GM21717 (cell line): ENCODE results near the gene KIT.

Experiments used
- ATAC-seq: cut with Tn5 transposase; IDR thresholded peaks from one replicate; pipeline ENCODE4 v1.9.1; 2021; ENCODE audit warnings: mild to moderate bottlenecking, moderate library complexity; ENCODE audit not compliant: unreplicated experiment

The KIT gene

GRCh38 chr4:54742636-54743399 is 85.1 kb downstream of the KIT start:
- no peak for ATAC-seq

DNA sequence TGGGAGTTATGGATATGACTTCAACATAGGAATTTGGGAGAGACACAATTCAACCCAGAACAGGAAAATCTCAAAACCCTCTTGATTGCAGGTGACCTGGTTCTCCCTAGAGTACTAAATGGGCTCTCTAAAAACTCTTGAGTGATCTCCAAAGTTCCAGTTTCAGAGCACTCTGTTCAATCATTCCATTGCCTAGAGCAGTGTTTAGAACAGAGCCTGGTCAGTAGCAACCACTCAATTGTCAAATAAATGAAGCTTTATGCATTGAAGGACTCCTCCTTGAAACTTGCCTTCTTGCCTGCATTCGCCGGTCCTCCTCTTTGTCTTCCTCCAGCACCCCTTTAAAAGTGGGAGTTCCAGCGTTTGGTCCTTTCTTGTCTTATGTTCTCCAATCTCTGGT is 85.8 kb downstream of the KIT start:
- no peak for ATAC-seq

- no peak for ATAC-seq
These were observed 86.7 kb downstream of the KIT start for GRCh38 chr4:54744487-54744886.

DNA sequence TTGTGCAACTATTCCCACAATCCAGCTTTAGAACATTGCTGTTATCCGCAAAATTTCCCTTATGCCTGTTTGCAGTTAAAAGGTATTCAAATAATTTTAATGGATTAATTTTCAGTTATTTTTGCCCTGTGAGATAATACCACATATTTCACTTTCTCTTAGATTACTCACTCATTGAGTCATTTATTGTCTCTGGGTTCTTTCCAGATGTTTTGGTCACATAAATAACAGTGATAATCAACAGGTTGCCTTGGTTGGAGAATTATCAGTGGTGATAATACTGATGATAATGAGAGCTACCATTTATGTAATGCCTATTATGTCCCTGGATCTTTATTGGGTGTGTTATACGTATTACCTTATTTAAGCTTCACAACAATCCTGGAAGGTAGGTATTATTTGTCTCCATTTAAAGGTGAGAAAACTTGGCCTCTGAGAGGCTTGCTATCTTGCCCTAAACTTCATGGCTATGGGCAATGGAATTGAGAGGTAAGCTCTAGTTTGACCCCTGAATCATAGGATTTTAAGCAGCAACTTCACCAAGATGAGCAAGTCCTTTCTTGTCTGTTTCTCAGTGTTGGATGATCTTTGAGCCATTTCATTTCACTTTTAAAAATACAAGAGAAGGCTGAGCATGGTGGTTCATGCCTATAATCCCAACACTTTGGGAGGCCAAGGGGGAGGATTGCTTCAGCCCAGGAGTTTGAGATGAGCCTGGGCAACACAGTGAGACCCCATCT is 87.4 kb downstream of the KIT start:
- no peak for ATAC-seq

DNA sequence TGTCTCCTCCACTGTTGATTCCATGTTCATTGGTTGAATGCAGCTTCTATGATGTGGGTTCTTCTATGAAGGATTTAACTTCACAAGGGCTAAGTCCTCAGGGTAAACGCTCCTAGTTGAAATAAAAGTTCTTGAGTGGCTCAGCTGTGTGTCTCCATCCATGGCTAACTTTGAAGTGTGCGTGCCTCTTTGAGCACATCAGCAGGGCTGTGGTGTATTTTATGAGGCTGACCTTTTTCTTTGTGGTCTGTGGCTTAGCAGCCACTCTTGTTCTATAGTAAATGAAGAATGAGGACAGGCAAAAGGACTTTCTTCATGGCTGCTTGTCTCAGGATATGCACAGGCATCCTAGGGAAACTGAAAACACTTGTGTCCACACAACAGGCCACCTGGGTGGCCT is 88.5 kb downstream of the KIT start:
- ATAC-seq = no peak

GRCh38 chr4:54750341-54750740 is 92.6 kb downstream of the KIT start:
- ATAC-seq = no peak

DNA sequence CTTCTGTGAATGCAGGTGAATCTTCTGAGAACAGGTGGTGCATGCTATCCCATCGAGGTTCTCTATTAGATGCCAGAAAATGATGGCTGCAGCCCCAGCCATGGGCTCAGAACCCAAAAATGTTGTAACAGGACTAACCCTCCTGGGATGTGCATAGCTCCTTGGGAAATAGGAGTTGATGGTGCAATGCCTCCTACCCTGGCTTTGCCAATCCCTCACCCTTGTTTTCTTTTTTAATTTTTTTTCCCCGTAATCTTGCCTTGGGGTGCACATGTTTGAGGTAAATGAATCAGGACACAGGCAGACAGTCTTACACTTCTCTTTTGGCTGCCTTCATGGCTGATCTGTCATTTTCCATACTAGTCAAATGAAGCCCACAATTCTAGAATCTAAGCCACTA is 96.6 kb downstream of the KIT start:
- ATAC-seq = no peak

DNA sequence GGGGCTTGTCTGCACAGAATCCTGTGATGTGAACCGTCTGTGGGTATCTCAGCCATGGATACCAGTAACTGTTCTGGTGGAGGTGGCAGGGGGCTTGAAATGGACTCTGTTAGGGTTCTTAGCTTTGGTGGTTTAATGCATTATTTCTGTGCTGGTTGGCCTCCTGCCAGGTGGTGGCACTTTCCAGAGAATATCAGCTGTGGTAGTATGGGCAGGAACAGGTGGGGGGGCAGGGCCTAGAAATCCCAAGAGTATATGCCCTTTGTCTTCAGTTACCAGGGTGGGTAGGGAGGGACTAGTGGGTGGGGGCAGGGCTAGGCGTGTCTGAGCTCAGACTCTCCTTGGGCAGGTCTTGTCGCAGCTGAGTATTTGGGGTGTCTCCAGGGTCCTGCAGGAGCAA is 106.7 kb downstream of the KIT start:
- no peak for ATAC-seq

DNA sequence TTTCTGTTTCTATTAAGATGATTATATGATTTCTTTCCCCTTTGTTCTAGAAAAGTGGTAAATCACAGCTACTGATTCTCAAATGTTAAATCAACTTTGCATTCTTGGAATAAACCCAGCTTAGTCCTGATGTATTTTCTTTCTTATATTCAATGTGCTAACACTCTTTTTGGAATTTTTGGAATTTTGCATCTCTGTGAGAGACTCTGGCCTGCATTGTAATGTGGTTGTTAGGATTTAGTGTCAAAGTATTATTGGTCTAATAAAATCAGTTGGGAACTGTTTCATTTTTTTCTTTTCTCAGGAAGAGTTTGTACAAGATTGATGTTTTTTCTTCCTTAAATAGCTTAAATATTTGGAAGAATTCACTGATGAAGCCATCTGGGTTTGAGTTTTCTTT is 109.6 kb downstream of the KIT start:
- ATAC-seq = no peak

- no peak for ATAC-seq
These were observed 115.3 kb downstream of the KIT start for GRCh38 chr4:54773022-54773421.

DNA sequence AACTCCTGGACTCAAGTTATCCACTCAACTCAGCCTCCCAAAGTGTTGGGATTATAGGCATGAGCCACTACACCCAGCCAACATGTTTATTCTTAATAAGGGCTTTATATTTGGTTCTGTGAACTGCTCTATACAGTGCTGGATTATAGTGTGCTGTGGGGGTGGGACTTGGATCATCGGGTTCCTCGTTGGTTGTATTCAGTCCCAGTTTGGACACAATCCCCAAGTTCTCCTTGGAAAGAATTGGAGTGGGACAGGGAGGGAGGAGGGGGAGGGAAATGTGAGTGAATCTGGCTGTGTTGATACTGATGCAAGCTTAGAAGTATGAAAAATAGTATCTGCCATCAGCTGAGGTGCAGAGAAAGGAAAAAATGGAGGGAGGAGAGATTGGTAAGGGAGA is 121.3 kb downstream of the KIT start:
- no peak for ATAC-seq

DNA sequence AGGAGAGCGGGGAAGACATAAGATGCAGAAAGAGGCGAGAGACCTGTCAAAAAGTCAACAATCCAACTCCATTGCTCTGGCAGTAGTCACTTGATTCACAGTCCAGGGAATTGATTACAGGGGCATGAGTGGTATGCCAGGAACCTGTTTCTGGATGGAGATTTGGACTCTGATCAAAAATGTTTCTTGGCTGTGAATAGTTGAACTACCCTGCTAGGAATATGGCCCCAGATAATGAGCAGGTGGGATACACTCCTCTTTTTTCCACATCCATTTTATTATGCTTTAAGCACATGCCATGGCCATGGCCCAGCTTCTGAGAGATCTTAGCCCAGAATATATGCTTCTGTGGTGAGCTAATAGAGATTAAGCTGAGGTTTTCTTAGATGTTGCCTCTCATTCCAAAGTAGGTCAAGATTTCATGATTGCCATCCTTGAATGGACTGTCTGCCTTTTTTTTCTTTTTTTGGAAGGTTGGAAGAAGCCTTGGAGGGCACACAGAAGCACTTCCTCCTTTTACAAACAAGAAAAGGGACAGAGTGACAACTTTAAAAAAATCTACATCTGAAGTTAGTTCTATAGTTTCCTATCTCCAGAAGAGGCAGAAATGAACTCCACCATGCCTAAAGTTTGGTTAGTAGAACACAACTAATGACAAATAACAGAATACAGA is 121.9 kb downstream of the KIT start:
- ATAC-seq = no peak

DNA sequence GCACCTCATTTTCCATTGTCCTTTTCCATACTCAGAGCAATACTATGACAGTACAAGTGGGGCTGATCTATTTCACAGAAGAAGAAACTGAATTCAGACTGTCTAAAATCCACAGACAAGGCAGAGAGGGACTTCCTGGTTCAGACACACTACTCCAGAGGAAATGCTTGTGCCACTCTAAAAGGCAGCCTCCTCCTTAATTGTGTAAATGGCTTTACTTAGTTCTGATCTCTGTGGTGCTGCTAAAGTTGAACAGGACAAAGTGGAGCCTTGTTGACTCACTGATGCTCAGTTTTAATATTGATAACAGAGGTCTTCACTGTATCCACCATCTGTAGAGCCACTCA is 122.4 kb downstream of the KIT start:
- ATAC-seq = no peak

DNA sequence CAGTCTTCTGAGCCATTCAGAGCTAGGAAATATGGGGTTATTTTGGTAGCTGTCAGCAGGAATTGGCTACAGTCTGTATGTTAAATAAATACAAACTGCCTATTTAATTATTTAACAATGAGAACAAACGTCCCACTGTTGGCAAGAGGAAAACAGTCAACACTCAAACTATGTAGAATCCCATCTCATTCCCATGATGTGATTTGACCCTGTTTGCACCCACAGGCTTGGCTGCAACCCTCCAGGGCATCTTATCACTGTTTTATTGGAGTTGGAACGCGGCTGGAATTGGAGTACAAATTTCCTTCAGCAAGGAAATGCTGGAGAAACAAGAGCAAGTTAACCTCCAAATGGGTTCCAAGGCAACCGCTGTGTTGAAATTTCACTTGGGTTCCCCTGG is 124.0 kb downstream of the KIT start:
- ATAC-seq = no peak

- no peak for ATAC-seq
These were observed 125.8 kb downstream of the KIT start for GRCh38 chr4:54783402-54784110.

- no peak for ATAC-seq
These were observed 126.5 kb downstream of the KIT start for GRCh38 chr4:54784161-54784671.
